A673 (cell line): ENCODE measurements around the gene NRXN3. TPM values are rescaled to one million over a fixed set of nuclear protein-coding genes. Genes with fewer than 3 reads are reported as not detected.

Source experiments
- BruUV-seq: library from RNA; stranded (reverse); fragments of 400-500 nt; replicated peaks from 2 replicates; lab custom pipeline; 2021; lab: Mats Ljungman, UMichigan
- CTCF ChIA-PET: fragments of 300-600 bp; sonication (Branson Sonifier 250); formaldehyde crosslinking; loops from one replicate; lab custom pipeline; 2022; ENCODE audit warnings: antibody characterized with exemption; lab: Charles Lee
- POLR2A ChIA-PET: fragments of 300-600 bp; sonication (Branson Sonifier 250); formaldehyde crosslinking; loops from one replicate; lab custom pipeline; 2022; ENCODE audit warnings: antibody characterized with exemption; ENCODE audit not compliant: low non-redundant PET; lab: Charles Lee
- DNase-seq: peaks from one replicate; pipeline ENCODE4 v3.0.0-alpha.2; 2015; ENCODE audit warnings: low spot score
- H3K27ac ChIP-seq: fragments of 200-600 bp; sonication (generic); 2 replicates; pipeline ENCODE4 v1.5.1; 2016; ENCODE audit warnings: mixed run types, low read depth, mild to moderate bottlenecking, mixed read lengths, antibody characterized with exemption, low read length; ENCODE audit not compliant: poor library complexity, severe bottlenecking
- H3K27me3 ChIP-seq: fragments of 200-600 bp; sonication (generic); replicated peaks from 2 replicates; pipeline ENCODE4 v1.6.1; 2017; ENCODE audit warnings: mixed run types, low read depth, mild to moderate bottlenecking, mixed read lengths, antibody characterized with exemption, low read length; ENCODE audit not compliant: insufficient read depth, poor library complexity
- H3K36me3 ChIP-seq: fragments of 200-600 bp; sonication (generic); 2 replicates; pipeline ENCODE4 v1.6.1; 2016; ENCODE audit warnings: mixed run types, mild to moderate bottlenecking, mixed read lengths, antibody characterized with exemption, low read length; ENCODE audit not compliant: insufficient read depth, poor library complexity, severe bottlenecking
- H3K4me1 ChIP-seq: fragments of 200-600 bp; sonication (generic); 2 replicates; pipeline ENCODE4 v1.6.1; 2017; ENCODE audit warnings: mixed run types, mild to moderate bottlenecking, mixed read lengths, antibody characterized with exemption, low read length; ENCODE audit not compliant: insufficient read depth, poor library complexity, severe bottlenecking
- H3K4me3 ChIP-seq: fragments of 200-600 bp; sonication (generic); 2 replicates; pipeline ENCODE4 v1.5.1; 2016; ENCODE audit warnings: low read depth, mixed run types, mild to moderate bottlenecking, mixed read lengths, low read length; ENCODE audit not compliant: poor library complexity, severe bottlenecking
- H3K9me3 ChIP-seq: fragments of 200-600 bp; sonication (generic); 2 replicates; pipeline ENCODE4 v1.6.1; 2016; ENCODE audit warnings: mixed run types, low read depth, mild to moderate bottlenecking, mixed read lengths, antibody characterized with exemption, low read length; ENCODE audit not compliant: poor library complexity, severe bottlenecking
- CTCF ChIP-seq: fragments of 300-800, 200-600 bp; sonication (generic); conservative IDR thresholded peaks from 2 replicates; pipeline ENCODE4 v1.5.1; 2017; ENCODE audit warnings: low read depth, mild to moderate bottlenecking, antibody characterized with exemption, low read length, moderate library complexity, mixed read lengths
- EZH2 ChIP-seq: fragments of 200-600 bp; sonication (generic); IDR thresholded peaks from 2 replicates; pipeline ENCODE4 v1.6.1; 2017; ENCODE audit warnings: borderline replicate concordance, low read depth, mild to moderate bottlenecking, mixed read lengths, antibody characterized with exemption, low read length; ENCODE audit not compliant: poor library complexity, severe bottlenecking
- intact Hi-C: fragments of 100-400 bp; cut with micrococcal nuclease; formaldehyde crosslinking; loops from one replicate; pipeline ENCODE4 v1.10.0; 2022; ENCODE audit not compliant: unreplicated experiment
- total RNA-seq: library from RNA; stranded (reverse); gene quantifications from 2 replicates; pipeline ENCODE4 v1.2.3, GENCODE V29; 2021

Gene NRXN3
- total RNA-seq, 1 experiment from 2014 or later: 0.21 TPM

GRCh38 chr14:78340250-78340649, 170.1 kb downstream of the NRXN3 start:
- no TSS peak for BruUV-seq
- H3K36me3 ChIP-seq: no peaks in the 10 kb centered on the region

GRCh38 chr14:78341827-78342389, 171.7 kb downstream of the NRXN3 start:
- POLR2A ChIA-PET: no interaction called here
- H3K36me3 ChIP-seq: no peaks in the 10 kb centered on the region

More at GRCh38 chr14:78340250-78340649, 170.1 kb downstream of the NRXN3 start:
- ChIA-PET POLR2A (no interaction called here), CTCF (no interaction called here)
- DNase-seq: no peak
- Histone ChIP-seq H3K4me1 (no peaks in the 10 kb centered on the region), H3K27me3 (peaks cover 10% of the 10 kb centered on the region), H3K4me3 (no peak overlapping the region), H3K27ac (no peak overlapping the region), H3K9me3 (no peaks in the 10 kb centered on the region)
- TF ChIP-seq CTCF (no peak), EZH2 (no peak)
- intact Hi-C loops: no loop called here

GRCh38 chr14:78342879-78343278, 172.7 kb downstream of the NRXN3 start:
- intact Hi-C loops: no loop called here
- ChIA-PET CTCF (no interaction called here), POLR2A (no interaction called here)
- no TSS peak for BruUV-seq
- Histone ChIP-seq H3K4me3 (no peak overlapping the region), H3K27me3 (peaks cover 23% of the 10 kb centered on the region), H3K27ac (no peak overlapping the region), H3K36me3 (no peaks in the 10 kb centered on the region), H3K4me1 (no peaks in the 10 kb centered on the region), H3K9me3 (no peaks in the 10 kb centered on the region)
- TF ChIP-seq CTCF: no peak
- TF ChIP-seq EZH2: no peak
- DNase-seq: no peak

More at GRCh38 chr14:78341827-78342389, 171.7 kb downstream of the NRXN3 start:
- no peak for DNase-seq
- H3K9me3 ChIP-seq: no peaks in the 10 kb centered on the region
- BruUV-seq: no TSS peak
- no peak overlapping the region for H3K27ac ChIP-seq
- H3K27me3 ChIP-seq: peaks cover 20% of the 10 kb centered on the region
- TF ChIP-seq CTCF (no peak), EZH2 (no peak)
- no peak overlapping the region for H3K4me3 ChIP-seq
- CTCF ChIA-PET: no interaction called here
- H3K4me1 ChIP-seq: no peaks in the 10 kb centered on the region
- intact Hi-C loops: no loop called here
